WTC11 (cell line): ENCODE data around the gene MCUB. TPM values are rescaled to one million over a fixed set of nuclear protein-coding genes. Genes with fewer than 3 reads are reported as not detected.

ENCODE experiments used
- ATAC-seq: fragments of 200-7000 bp; cut with Tn5 transposase; 2 replicates; pipeline ENCODE4 v1.10.0; 2021; ENCODE audit warnings: mild to moderate bottlenecking, moderate library complexity
- CTCF ChIA-PET: fragments of 300-600 bp; sonication (Branson Sonifier 250); formaldehyde crosslinking; loops from one replicate; lab custom pipeline; 2021; ENCODE audit warnings: antibody characterized with exemption; lab: Charles Lee
- POLR2A ChIA-PET: fragments of 350-600 bp; sonication (Branson Sonifier 250); formaldehyde crosslinking; loops from one replicate; lab custom pipeline; 2021; ENCODE audit warnings: antibody characterized with exemption; lab: Charles Lee
- DNase-seq: peaks from one replicate; pipeline ENCODE4 v3.0.0; 2021; ENCODE audit warnings: low spot score
- H3K27ac Mint-ChIP-seq: 2 replicates; pipeline ENCODE4 v1.8.0; 2021; ENCODE audit warnings: mixed read lengths
- H3K27me3 Mint-ChIP-seq: 2 replicates; pipeline ENCODE4 v1.8.0; 2021; ENCODE audit warnings: low read depth, mild to moderate bottlenecking, moderate library complexity, mixed read lengths
- H3K36me3 Mint-ChIP-seq: 2 replicates; pipeline ENCODE4 v1.8.0; 2021; ENCODE audit warnings: mixed read lengths
- H3K4me1 Mint-ChIP-seq: 2 replicates; pipeline ENCODE4 v1.8.0; 2022; ENCODE audit warnings: mixed read lengths
- H3K4me3 Mint-ChIP-seq: 2 replicates; pipeline ENCODE4 v1.8.0; 2021; ENCODE audit warnings: mild to moderate bottlenecking, moderate library complexity, mixed read lengths
- H3K9me3 Mint-ChIP-seq: 2 replicates; pipeline ENCODE4 v1.8.0; 2021; ENCODE audit warnings: mixed read lengths
- CREM ChIP-seq: sonication (generic); formaldehyde crosslinking; IDR thresholded peaks from 2 replicates; pipeline ENCODE4 v1.8.1; 2022; ENCODE audit warnings: mild to moderate bottlenecking, missing genetic modification reagents, moderate library complexity
- ETV6 ChIP-seq: sonication (generic); formaldehyde crosslinking; IDR thresholded peaks from 2 replicates; pipeline ENCODE4 v1.8.1; 2022; ENCODE audit warnings: mild to moderate bottlenecking, missing genetic modification reagents
- GABPB1 ChIP-seq: sonication (generic); formaldehyde crosslinking; IDR thresholded peaks from 2 replicates; pipeline ENCODE4 v1.8.1; 2023; ENCODE audit warnings: mild to moderate bottlenecking, missing genetic modification reagents
- NFYB ChIP-seq: sonication (generic); formaldehyde crosslinking; conservative IDR thresholded peaks from 2 replicates; pipeline ENCODE4 v1.8.0; 2022; ENCODE audit warnings: low read depth, missing genetic modification reagents
- NR2C2 ChIP-seq: sonication (generic); formaldehyde crosslinking; IDR thresholded peaks from 2 replicates; pipeline ENCODE4 v1.8.0; 2022; ENCODE audit warnings: mild to moderate bottlenecking, missing genetic modification reagents
- SOX15 ChIP-seq: fragments of 250-450 bp; sonication (Bioruptor Pico); IDR thresholded peaks from 2 replicates; pipeline ENCODE4 v1.9.0; 2021; ENCODE audit warnings: mild to moderate bottlenecking
- TEAD1 ChIP-seq: sonication (generic); formaldehyde crosslinking; IDR thresholded peaks from 2 replicates; pipeline ENCODE4 v1.8.0; 2022; ENCODE audit warnings: mild to moderate bottlenecking, missing genetic modification reagents
- ZNF219 ChIP-seq: sonication (generic); formaldehyde crosslinking; IDR thresholded peaks from 2 replicates; pipeline ENCODE4 v1.8.0; 2023; ENCODE audit warnings: missing genetic modification reagents, mild to moderate bottlenecking, borderline replicate concordance
- ZNF232 ChIP-seq: sonication (generic); formaldehyde crosslinking; IDR thresholded peaks from 2 replicates; pipeline ENCODE4 v1.8.0; 2022; ENCODE audit warnings: mild to moderate bottlenecking, missing genetic modification reagents
- ZNF263 ChIP-seq: sonication (generic); formaldehyde crosslinking; IDR thresholded peaks from 2 replicates; pipeline ENCODE4 v1.8.1; 2022; ENCODE audit warnings: low read depth, mild to moderate bottlenecking, moderate library complexity, missing genetic modification reagents
- ZNF416 ChIP-seq: fragments of 250-450 bp; sonication (Bioruptor Pico); IDR thresholded peaks from 2 replicates; pipeline ENCODE4 v1.9.0; 2021; ENCODE audit warnings: mild to moderate bottlenecking, inconsistent platforms
- ZNF423 ChIP-seq: fragments of 250-450 bp; sonication (Bioruptor Pico); IDR thresholded peaks from 2 replicates; pipeline ENCODE4 v2.1.2; 2022; ENCODE audit warnings: mild to moderate bottlenecking, moderate library complexity
- ZNF671 ChIP-seq: fragments of 250-450 bp; sonication (Bioruptor Pico); IDR thresholded peaks from 2 replicates; pipeline ENCODE4 v1.8.0; 2021; ENCODE audit warnings: mild to moderate bottlenecking
- total RNA-seq: library from RNA; stranded (reverse); gene quantifications from 3 replicates; pipeline ENCODE4 v1.2.3, GENCODE V29; 2021
- TF ChIP-seq, protein P1 (sequence below): sonication (generic); formaldehyde crosslinking; IDR thresholded peaks from 2 replicates; pipeline ENCODE4 v1.8.1; 2022; ENCODE audit warnings: mild to moderate bottlenecking, moderate library complexity, missing genetic modification reagents
- TF ChIP-seq, protein P2 (sequence below): sonication (generic); formaldehyde crosslinking; IDR thresholded peaks from 2 replicates; pipeline ENCODE4 v1.8.0; 2022; ENCODE audit warnings: mild to moderate bottlenecking, missing genetic modification reagents
- TF ChIP-seq, protein P3 (sequence below): sonication (generic); formaldehyde crosslinking; conservative IDR thresholded peaks from 2 replicates; pipeline ENCODE4 v1.8.1; 2022; ENCODE audit warnings: mild to moderate bottlenecking, missing genetic modification reagents
- TF ChIP-seq, protein P4 (sequence below): sonication (generic); formaldehyde crosslinking; IDR thresholded peaks from 2 replicates; pipeline ENCODE4 v1.8.0; 2023; ENCODE audit warnings: missing genetic modification reagents, mild to moderate bottlenecking, borderline replicate concordance
- TF ChIP-seq, protein P5 (sequence below): sonication (generic); formaldehyde crosslinking; IDR thresholded peaks from 2 replicates; pipeline ENCODE4 v1.8.1; 2023; ENCODE audit warnings: mild to moderate bottlenecking, missing genetic modification reagents, moderate library complexity
- TF ChIP-seq, protein P6 (sequence below): sonication (generic); formaldehyde crosslinking; IDR thresholded peaks from 2 replicates; pipeline ENCODE4 v1.8.0; 2022; ENCODE audit warnings: mild to moderate bottlenecking, missing genetic modification reagents
- TF ChIP-seq, protein P7 (sequence below): sonication (generic); formaldehyde crosslinking; IDR thresholded peaks from 2 replicates; pipeline ENCODE4 v1.8.1; 2023; ENCODE audit warnings: mild to moderate bottlenecking, missing genetic modification reagents, borderline replicate concordance
- TF ChIP-seq, protein P8 (sequence below): sonication (generic); formaldehyde crosslinking; IDR thresholded peaks from 2 replicates; pipeline ENCODE4 v1.8.0; 2022; ENCODE audit warnings: mild to moderate bottlenecking, missing genetic modification reagents

Gene MCUB
- total RNA-seq, 1 experiment from 2014 or later: 26.8 TPM

DNA sequence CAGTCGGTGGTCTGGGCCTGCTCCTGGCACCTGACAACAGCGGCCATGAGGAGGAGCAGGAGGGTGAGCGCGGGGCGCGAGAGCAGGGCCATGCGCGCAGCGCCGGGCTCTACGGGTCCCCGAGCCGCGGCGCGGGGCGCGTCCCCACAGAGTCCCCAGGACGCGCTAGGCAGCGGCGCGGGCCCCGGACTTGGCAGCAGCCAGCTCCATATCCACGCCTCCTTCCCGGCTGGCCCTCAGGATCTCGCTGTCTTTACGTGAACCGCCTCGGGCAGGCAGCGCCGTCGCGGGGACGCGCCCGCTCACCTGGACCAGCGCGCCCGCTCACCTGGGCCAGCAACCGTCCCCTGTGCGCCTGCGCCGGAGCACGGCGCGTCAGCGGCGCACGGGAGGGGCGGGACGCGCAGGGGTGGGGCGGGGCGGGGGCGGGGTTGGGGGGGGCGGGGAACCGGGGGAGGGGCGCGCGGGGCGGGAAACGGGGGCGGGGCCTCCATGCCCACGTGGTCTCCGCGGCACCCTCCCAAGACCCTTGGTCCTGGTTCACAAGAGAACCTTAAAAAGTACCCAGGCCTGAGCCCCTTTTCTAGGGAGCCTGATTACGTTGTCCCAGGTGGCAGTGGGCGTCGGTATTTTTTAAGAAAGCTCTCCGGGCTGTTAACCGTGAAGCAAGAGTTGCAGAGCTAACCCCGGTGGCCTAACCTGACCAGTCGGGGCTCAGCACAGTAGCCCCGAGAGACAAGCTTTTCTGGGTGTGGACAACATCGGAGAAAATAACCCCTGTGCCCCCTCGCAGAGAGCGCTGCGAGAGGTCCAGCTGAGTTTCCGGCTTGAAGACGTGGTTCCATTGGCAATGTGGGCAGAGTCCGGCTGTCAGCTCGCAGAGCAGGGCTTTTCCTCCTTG lies 169.9 kb downstream of the MCUB start, which contains the start of gene PLA2G12A:
Gene PLA2G12A (minus strand): TSS at position 353 of the 901 bp plus-strand sequence. CDS start 261 bp downstream, at position 92.
- DNase-seq (peak; percentile 91), ATAC-seq (peak; percentile 85)
- H3K36me3 Mint-ChIP-seq: peaks cover 3% of the 10 kb centered on the region
- POLR2A ChIA-PET: interaction anchor here (0.6 to 1.0 kb wide), 3 partner anchors 29 to 267 kb away, joined by 3 read pairs; partner anchors contain the start of gene MCUB
- H3K9me3 Mint-ChIP-seq: no peaks in the 10 kb centered on the region
- H3K4me1 Mint-ChIP-seq: peaks cover 15% of the 10 kb centered on the region
- H3K27ac Mint-ChIP-seq: peak within 1 kb of the TSS; percentile 86
- CTCF ChIA-PET: interaction anchor here (0.6 to 1.8 kb wide), 4 partner anchors 28 to 297 kb away, joined by 3 to 4 read pairs (median 4); partner anchors contain the start of gene SEC24B
- no peaks in the 10 kb centered on the region; the same call in 1 of the 2 replicates for H3K27me3 Mint-ChIP-seq
- H3K4me3 Mint-ChIP-seq: peak within 1 kb of the TSS; percentile 90
- 0 out of 2 replicates have a peak, but pooled peaks have one; percentile 39 for TF ChIP-seq ZNF416
- 0 out of 2 replicates have a peak, but pooled peaks have one; percentile 37 for TF ChIP-seq ZNF232 (CRISPR knock-in tag)
- TF ChIP-seq, protein P1, sequence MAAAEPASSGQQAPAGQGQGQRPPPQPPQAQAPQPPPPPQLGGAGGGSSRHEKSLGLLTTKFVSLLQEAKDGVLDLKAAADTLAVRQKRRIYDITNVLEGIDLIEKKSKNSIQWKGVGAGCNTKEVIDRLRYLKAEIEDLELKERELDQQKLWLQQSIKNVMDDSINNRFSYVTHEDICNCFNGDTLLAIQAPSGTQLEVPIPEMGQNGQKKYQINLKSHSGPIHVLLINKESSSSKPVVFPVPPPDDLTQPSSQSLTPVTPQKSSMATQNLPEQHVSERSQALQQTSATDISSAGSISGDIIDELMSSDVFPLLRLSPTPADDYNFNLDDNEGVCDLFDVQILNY: peak; percentile 64; the same call in 1 of the 2 replicates
- no peak for TF ChIP-seq SOX15 (CRISPR knock-in tag)
- TF ChIP-seq GABPB1 (CRISPR knock-in tag): peak; percentile 71
- 0 out of 2 replicates have a peak, but pooled peaks have one; percentile 16 for TF ChIP-seq CREM
- TF ChIP-seq ZNF263 (CRISPR knock-in tag): peak; percentile 20; the same call in 1 of the 2 replicates
- TF ChIP-seq TEAD1 (CRISPR knock-in tag): no peak
- TF ChIP-seq, protein P2, sequence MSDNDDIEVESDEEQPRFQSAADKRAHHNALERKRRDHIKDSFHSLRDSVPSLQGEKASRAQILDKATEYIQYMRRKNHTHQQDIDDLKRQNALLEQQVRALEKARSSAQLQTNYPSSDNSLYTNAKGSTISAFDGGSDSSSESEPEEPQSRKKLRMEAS: peak; percentile 69; the same call in 1 of the 2 replicates
- TF ChIP-seq ZNF671 (CRISPR knock-in tag): no peak
- TF ChIP-seq, protein P3, sequence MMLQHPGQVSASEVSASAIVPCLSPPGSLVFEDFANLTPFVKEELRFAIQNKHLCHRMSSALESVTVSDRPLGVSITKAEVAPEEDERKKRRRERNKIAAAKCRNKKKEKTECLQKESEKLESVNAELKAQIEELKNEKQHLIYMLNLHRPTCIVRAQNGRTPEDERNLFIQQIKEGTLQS: no peak
- TF ChIP-seq, protein P4, sequence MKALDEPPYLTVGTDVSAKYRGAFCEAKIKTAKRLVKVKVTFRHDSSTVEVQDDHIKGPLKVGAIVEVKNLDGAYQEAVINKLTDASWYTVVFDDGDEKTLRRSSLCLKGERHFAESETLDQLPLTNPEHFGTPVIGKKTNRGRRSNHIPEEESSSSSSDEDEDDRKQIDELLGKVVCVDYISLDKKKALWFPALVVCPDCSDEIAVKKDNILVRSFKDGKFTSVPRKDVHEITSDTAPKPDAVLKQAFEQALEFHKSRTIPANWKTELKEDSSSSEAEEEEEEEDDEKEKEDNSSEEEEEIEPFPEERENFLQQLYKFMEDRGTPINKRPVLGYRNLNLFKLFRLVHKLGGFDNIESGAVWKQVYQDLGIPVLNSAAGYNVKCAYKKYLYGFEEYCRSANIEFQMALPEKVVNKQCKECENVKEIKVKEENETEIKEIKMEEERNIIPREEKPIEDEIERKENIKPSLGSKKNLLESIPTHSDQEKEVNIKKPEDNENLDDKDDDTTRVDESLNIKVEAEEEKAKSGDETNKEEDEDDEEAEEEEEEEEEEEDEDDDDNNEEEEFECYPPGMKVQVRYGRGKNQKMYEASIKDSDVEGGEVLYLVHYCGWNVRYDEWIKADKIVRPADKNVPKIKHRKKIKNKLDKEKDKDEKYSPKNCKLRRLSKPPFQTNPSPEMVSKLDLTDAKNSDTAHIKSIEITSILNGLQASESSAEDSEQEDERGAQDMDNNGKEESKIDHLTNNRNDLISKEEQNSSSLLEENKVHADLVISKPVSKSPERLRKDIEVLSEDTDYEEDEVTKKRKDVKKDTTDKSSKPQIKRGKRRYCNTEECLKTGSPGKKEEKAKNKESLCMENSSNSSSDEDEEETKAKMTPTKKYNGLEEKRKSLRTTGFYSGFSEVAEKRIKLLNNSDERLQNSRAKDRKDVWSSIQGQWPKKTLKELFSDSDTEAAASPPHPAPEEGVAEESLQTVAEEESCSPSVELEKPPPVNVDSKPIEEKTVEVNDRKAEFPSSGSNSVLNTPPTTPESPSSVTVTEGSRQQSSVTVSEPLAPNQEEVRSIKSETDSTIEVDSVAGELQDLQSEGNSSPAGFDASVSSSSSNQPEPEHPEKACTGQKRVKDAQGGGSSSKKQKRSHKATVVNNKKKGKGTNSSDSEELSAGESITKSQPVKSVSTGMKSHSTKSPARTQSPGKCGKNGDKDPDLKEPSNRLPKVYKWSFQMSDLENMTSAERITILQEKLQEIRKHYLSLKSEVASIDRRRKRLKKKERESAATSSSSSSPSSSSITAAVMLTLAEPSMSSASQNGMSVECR (CRISPR knock-in tag): 0 out of 2 replicates have a peak, but pooled peaks have one; percentile 71
- TF ChIP-seq, protein P5, sequence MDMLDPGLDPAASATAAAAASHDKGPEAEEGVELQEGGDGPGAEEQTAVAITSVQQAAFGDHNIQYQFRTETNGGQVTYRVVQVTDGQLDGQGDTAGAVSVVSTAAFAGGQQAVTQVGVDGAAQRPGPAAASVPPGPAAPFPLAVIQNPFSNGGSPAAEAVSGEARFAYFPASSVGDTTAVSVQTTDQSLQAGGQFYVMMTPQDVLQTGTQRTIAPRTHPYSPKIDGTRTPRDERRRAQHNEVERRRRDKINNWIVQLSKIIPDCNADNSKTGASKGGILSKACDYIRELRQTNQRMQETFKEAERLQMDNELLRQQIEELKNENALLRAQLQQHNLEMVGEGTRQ (CRISPR knock-in tag): peak; percentile 79
- peak; percentile 12 for TF ChIP-seq ETV6 (CRISPR knock-in tag)
- TF ChIP-seq, protein P6, sequence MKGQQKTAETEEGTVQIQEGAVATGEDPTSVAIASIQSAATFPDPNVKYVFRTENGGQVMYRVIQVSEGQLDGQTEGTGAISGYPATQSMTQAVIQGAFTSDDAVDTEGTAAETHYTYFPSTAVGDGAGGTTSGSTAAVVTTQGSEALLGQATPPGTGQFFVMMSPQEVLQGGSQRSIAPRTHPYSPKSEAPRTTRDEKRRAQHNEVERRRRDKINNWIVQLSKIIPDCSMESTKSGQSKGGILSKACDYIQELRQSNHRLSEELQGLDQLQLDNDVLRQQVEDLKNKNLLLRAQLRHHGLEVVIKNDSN: peak; percentile 73
- TF ChIP-seq NFYB (CRISPR knock-in tag): 0 out of 2 replicates have a peak, but pooled peaks have one; percentile 5
- TF ChIP-seq NR2C2 (CRISPR knock-in tag): 0 out of 2 replicates have a peak, but pooled peaks have one; percentile 46
- TF ChIP-seq, protein P7, sequence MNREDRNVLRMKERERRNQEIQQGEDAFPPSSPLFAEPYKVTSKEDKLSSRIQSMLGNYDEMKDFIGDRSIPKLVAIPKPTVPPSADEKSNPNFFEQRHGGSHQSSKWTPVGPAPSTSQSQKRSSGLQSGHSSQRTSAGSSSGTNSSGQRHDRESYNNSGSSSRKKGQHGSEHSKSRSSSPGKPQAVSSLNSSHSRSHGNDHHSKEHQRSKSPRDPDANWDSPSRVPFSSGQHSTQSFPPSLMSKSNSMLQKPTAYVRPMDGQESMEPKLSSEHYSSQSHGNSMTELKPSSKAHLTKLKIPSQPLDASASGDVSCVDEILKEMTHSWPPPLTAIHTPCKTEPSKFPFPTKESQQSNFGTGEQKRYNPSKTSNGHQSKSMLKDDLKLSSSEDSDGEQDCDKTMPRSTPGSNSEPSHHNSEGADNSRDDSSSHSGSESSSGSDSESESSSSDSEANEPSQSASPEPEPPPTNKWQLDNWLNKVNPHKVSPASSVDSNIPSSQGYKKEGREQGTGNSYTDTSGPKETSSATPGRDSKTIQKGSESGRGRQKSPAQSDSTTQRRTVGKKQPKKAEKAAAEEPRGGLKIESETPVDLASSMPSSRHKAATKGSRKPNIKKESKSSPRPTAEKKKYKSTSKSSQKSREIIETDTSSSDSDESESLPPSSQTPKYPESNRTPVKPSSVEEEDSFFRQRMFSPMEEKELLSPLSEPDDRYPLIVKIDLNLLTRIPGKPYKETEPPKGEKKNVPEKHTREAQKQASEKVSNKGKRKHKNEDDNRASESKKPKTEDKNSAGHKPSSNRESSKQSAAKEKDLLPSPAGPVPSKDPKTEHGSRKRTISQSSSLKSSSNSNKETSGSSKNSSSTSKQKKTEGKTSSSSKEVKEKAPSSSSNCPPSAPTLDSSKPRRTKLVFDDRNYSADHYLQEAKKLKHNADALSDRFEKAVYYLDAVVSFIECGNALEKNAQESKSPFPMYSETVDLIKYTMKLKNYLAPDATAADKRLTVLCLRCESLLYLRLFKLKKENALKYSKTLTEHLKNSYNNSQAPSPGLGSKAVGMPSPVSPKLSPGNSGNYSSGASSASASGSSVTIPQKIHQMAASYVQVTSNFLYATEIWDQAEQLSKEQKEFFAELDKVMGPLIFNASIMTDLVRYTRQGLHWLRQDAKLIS (CRISPR knock-in tag): 0 out of 2 replicates have a peak, but pooled peaks have one; percentile 56
- no peak for TF ChIP-seq ZNF219 (CRISPR knock-in tag)
- TF ChIP-seq, protein P8, sequence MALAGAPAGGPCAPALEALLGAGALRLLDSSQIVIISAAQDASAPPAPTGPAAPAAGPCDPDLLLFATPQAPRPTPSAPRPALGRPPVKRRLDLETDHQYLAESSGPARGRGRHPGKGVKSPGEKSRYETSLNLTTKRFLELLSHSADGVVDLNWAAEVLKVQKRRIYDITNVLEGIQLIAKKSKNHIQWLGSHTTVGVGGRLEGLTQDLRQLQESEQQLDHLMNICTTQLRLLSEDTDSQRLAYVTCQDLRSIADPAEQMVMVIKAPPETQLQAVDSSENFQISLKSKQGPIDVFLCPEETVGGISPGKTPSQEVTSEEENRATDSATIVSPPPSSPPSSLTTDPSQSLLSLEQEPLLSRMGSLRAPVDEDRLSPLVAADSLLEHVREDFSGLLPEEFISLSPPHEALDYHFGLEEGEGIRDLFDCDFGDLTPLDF (CRISPR knock-in tag): 0 out of 2 replicates have a peak, but pooled peaks have one; percentile 28
- peak; percentile 30; the same call in 1 of the 2 replicates for TF ChIP-seq ZNF423 (CRISPR knock-in tag)
